ENCODE results near the gene SHC3. TPM values are rescaled to one million over a fixed set of nuclear protein-coding genes. Genes with fewer than 3 reads are reported as not detected.

SHC3 gene
- total RNA-seq, 1 experiment from 2014 or later, result 0.27 TPM

- no peak overlapping the region for H2AFZ ChIP-seq (ENCODE audit: low read depth, low read length, poor library complexity, severe bottlenecking)
- H3K36me3 ChIP-seq (ENCODE audit: control insufficient read depth in 1 of 2, insufficient read depth in 2 of 2, low read length in 2 of 2), result no peaks in the 10 kb centered on the region
- no TSS peak for BruUV-seq (replicated peaks)
- no peak overlapping the region for H3K4me3 ChIP-seq (replicated peaks in 1 of 2; ENCODE audit: low read depth in 1 of 2, low read length in 2 of 2)
- POLR2A ChIA-PET, result no interaction called here
- no peak overlapping the region for H3K9ac ChIP-seq (ENCODE audit: low read length)
- CTCF ChIA-PET, result no interaction called here
- H3K9me3 ChIP-seq (ENCODE audit: control insufficient read depth in 1 of 2, insufficient read depth in 1 of 2, low read depth in 1 of 2, low read length in 2 of 2), result no peaks in the 10 kb centered on the region
- H4K20me1 ChIP-seq (ENCODE audit: insufficient read depth), result no peaks in the 10 kb centered on the region
- no peaks in the 10 kb centered on the region for H3K9me2 ChIP-seq (ENCODE audit: insufficient read depth)
- peaks cover 0 to 8% of the 10 kb centered on the region in 2 experiments; a peak in 1 of 4 replicates for H3K4me1 ChIP-seq (ENCODE audit: control insufficient read depth in 1 of 2, insufficient read depth in 2 of 2, low read length in 2 of 2)
- RAD21 ChIA-PET (ENCODE audit: low non-redundant PET in 1 of 2, low total read pairs in 2 of 2, uncharacterized antibody in 2 of 2, unreplicated experiment in 2 of 2), result no interaction called here
- no peaks in the 10 kb centered on the region for H3K27me3 ChIP-seq (ENCODE audit: insufficient read depth, low read length)
- no peaks in the 10 kb centered on the region for H3K79me2 ChIP-seq (ENCODE audit: insufficient read depth, low read length)
- DNase-seq (ENCODE audit: low read depth, low spot score), result no peak
- H3K4me2 ChIP-seq (ENCODE audit: low read length), result no peak overlapping the region
- ATAC-seq, result no peak
- TF ChIP-seq REST (IDR thresholded peaks at IDR 0.05; ENCODE audit: low read depth) (no peak), POLR2A (IDR thresholded peaks at IDR 0.05; ENCODE audit: borderline replicate concordance, extremely low read depth, insufficient read depth, insufficient read length) (no peak), TCF7L2 (IDR thresholded peaks at IDR 0.05; ENCODE audit: borderline replicate concordance, extremely low read depth, insufficient read depth, insufficient read length) (no peak), CBX3 (IDR thresholded peaks at IDR 0.05; ENCODE audit: low read depth) (no peak), EGR1 (IDR thresholded peaks at IDR 0.05; ENCODE audit: low read depth) (no peak), SIN3A (IDR thresholded peaks at IDR 0.05; ENCODE audit: low read depth) (no peak), EZH2 (IDR thresholded peaks at IDR 0.05) (no peak), RAD21 (IDR thresholded peaks at IDR 0.05; ENCODE audit: low read depth) (no peak), ZFX (IDR thresholded peaks at IDR 0.05) (no peak), POLR2AphosphoS5 (IDR thresholded peaks at IDR 0.05; ENCODE audit: low read depth, low read length) (no peak), SP1 (IDR thresholded peaks at IDR 0.05; ENCODE audit: low read depth) (no peak), ZNF274 (IDR thresholded peaks at IDR 0.05; ENCODE audit: low read depth, low read length) (no peak), MAX (IDR thresholded peaks at IDR 0.05) (no peak)
- H3K27ac ChIP-seq (ENCODE audit: low read depth, low read length), result no peak overlapping the region
- intact Hi-C loops (cut with micrococcal nuclease), result no loop called here
These were observed 181.7 kb downstream of the SHC3 start for GRCh38 chr9:88996921-88997235.

Data from HCT116 (cell line).